HepG2 (cell line): ENCODE results near the gene FAM43B. TPM values are rescaled to one million over a fixed set of nuclear protein-coding genes. Genes with fewer than 3 reads are reported as not detected.

Experiments used
- CENPT ChIP-seq: sonication (generic); formaldehyde crosslinking; IDR thresholded peaks from 2 replicates; pipeline ENCODE4 v1.8.0; 2022; ENCODE audit warnings: low read depth, mild to moderate bottlenecking, moderate library complexity, missing genetic modification reagents
- CREB1 ChIP-seq, 2 experiments: fragments of 450-650 bp in 1 of 2; IDR thresholded peaks; 2 replicates each; pipeline ENCODE4 v1.6.1; 2016 to 2017; ENCODE audit warnings: control low read depth in 1 of 2, mild to moderate bottlenecking in 1 of 2, missing compliant biosample characterization in 1 of 2, missing genetic modification characterization in 1 of 2
- FOXA3 ChIP-seq: IDR thresholded peaks from 2 replicates; pipeline ENCODE4 v1.6.1; 2016; ENCODE audit warnings: missing genetic modification reagents, missing compliant biosample characterization
- HDAC6 ChIP-seq: fragments of 200-600 bp; sonication (generic); IDR thresholded peaks from 2 replicates; pipeline ENCODE4 v1.7.0; 2017; ENCODE audit warnings: mild to moderate bottlenecking, antibody characterized with exemption, low read length, low read depth
- HIVEP1 ChIP-seq: sonication (generic); formaldehyde crosslinking; IDR thresholded peaks from 2 replicates; pipeline ENCODE4 v1.4.0; 2020; ENCODE audit warnings: mild to moderate bottlenecking, missing genetic modification reagents
- KDM5A ChIP-seq: fragments of 200-600 bp; sonication (generic); IDR thresholded peaks from 2 replicates; pipeline ENCODE4 v1.7.0; 2018; ENCODE audit warnings: antibody characterized with exemption, mild to moderate bottlenecking, low read length, borderline replicate concordance
- NR1H2 ChIP-seq: sonication (generic); formaldehyde crosslinking; IDR thresholded peaks from 2 replicates; pipeline ENCODE4 v1.8.1; 2022; ENCODE audit warnings: low read depth, missing genetic modification reagents, borderline replicate concordance
- RNF2 ChIP-seq: fragments of 450-650 bp; conservative IDR thresholded peaks from 2 replicates; pipeline ENCODE4 v1.6.1; 2016; ENCODE audit warnings: low read depth
- SMAD9 ChIP-seq: sonication (generic); formaldehyde crosslinking; IDR thresholded peaks from 2 replicates; pipeline ENCODE4 v1.5.1; 2020; ENCODE audit warnings: mild to moderate bottlenecking, missing genetic modification reagents
- ZBED4 ChIP-seq: sonication (generic); formaldehyde crosslinking; IDR thresholded peaks from 2 replicates; pipeline ENCODE4 v1.4.0; 2020; ENCODE audit warnings: missing genetic modification reagents, borderline replicate concordance
- ZFY ChIP-seq: sonication (generic); formaldehyde crosslinking; IDR thresholded peaks from 2 replicates; pipeline ENCODE4 v1.4.0; 2020; ENCODE audit warnings: missing genetic modification reagents
- ZNF256 ChIP-seq: sonication (generic); formaldehyde crosslinking; conservative IDR thresholded peaks from 2 replicates; pipeline ENCODE4 v1.4.0; 2020; ENCODE audit warnings: missing genetic modification reagents
- ZNF414 ChIP-seq: sonication (generic); formaldehyde crosslinking; IDR thresholded peaks from 2 replicates; pipeline ENCODE4 v1.5.0; 2020; ENCODE audit warnings: missing genetic modification reagents
- polyA plus RNA-seq, 8 experiments: library from polyadenylated mRNA; depleted of rRNA in 3 of 8; stranded (reverse) in 7 of 8; unstranded in 1 of 8; fragments of >200 nt; fragmentation: Illumina TruSeq in 4 of 8; extraction: Trizol in 4 of 8; gene quantifications; 2 replicates each; pipeline versions ENCODE4 v1.2.1 to v1.2.3, GENCODE V29; 2011 to 2016; ENCODE audit warnings: low read depth in 4 of 8, missing spikeins in 1 of 8, mixed read lengths in 1 of 8; ENCODE audit not compliant: insufficient read depth in 1 of 8
- total RNA-seq, 5 experiments: library from RNA; depleted of rRNA; stranded (reverse); fragments of >200 nt; fragmentation: Illumina TruSeq; extraction: Trizol; gene quantifications; 2 replicates each; pipeline ENCODE4 v1.2.3, GENCODE V29; 2016; ENCODE audit warnings: low read depth in 1 of 5
- TF ChIP-seq, protein P1 (sequence below): sonication (generic); formaldehyde crosslinking; IDR thresholded peaks from 2 replicates; pipeline ENCODE4 v1.9.0; 2021; ENCODE audit warnings: missing genetic modification reagents, mild to moderate bottlenecking, borderline replicate concordance
- TF ChIP-seq, protein P2 (sequence below): sonication (generic); formaldehyde crosslinking; IDR thresholded peaks from 2 replicates; pipeline ENCODE4 v1.8.1; 2023; ENCODE audit warnings: mild to moderate bottlenecking, missing genetic modification reagents
- TF ChIP-seq, protein P3 (sequence below): sonication (generic); formaldehyde crosslinking; IDR thresholded peaks from 2 replicates; pipeline ENCODE4 v1.4.0; 2020; ENCODE audit warnings: missing genetic modification reagents

FAM43B gene
- total and polyA plus RNA-seq, 2 of the 13 experiments (the other 11 are each of a cell fraction or from before 2014, with no cell fraction given), result 0.63 to 3.7 TPM

DNA sequence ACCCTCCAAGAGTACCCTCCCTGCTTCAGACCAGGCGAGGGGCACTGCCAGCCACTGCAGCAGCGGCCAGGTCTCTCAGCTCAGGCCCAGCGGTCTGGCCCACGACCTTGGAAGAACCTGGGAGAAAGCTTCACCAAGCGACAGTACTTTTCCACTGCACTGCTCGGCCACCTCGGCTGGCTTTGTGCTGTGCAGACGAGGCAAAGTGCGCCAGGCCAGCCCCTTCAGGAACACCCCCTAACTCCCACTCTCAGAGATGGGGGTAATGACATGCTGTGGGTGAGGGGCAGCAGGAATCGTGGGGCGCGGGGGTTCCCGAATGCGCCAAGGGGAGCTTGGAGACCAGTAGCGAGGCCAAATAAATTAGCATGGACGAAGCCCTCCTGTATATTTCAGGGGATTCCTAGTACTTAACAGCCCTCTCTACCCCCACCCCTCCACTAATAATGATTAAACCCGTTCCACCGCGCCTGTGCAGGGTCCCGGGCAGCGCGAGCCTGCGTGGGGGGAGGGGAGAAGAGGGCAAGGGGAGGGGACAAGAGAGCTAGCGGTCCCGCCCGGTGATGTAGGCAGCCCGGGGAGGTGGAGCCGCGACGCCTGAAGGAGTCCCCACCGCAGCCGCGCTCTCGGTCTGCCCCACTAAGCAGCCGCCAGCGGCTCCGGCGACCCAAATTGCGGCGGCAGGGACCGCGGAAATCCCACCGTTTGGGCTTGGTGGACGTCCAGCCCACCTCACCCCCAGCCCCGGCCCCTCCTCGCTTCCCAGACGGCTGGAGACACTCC lies at the start of gene FAM43B (continued):
- TF ChIP-seq ZNF256 (CRISPR knock-in tag) (no peak), SMAD9 (CRISPR knock-in tag) (no peak), HDAC6 (no peak), KDM5A (no peak), HIVEP1 (CRISPR knock-in tag) (peak; percentile 69), CENPT (CRISPR knock-in tag) (no peak), ZNF414 (CRISPR knock-in tag) (0 out of 2 replicates have a peak, but pooled peaks have one; percentile 39), CREB1 (IDR thresholded peaks at IDR 0.05) (peak; percentile 21; the same call in 1 of the 2 replicates), CREB1 (CRISPR knock-in tag; IDR thresholded peaks at IDR 0.05) (peak; percentile 86), ZFY (CRISPR knock-in tag) (peak; percentile 87), RNF2 (no peak), NR1H2 (CRISPR knock-in tag) (0 out of 2 replicates have a peak, but pooled peaks have one; percentile 20), ZBED4 (CRISPR knock-in tag) (peak; percentile 34; the same call in 1 of the 2 replicates), FOXA3 (CRISPR knock-in tag) (peak; percentile 12; the same call in 1 of the 2 replicates)
- TF ChIP-seq, protein P1, sequence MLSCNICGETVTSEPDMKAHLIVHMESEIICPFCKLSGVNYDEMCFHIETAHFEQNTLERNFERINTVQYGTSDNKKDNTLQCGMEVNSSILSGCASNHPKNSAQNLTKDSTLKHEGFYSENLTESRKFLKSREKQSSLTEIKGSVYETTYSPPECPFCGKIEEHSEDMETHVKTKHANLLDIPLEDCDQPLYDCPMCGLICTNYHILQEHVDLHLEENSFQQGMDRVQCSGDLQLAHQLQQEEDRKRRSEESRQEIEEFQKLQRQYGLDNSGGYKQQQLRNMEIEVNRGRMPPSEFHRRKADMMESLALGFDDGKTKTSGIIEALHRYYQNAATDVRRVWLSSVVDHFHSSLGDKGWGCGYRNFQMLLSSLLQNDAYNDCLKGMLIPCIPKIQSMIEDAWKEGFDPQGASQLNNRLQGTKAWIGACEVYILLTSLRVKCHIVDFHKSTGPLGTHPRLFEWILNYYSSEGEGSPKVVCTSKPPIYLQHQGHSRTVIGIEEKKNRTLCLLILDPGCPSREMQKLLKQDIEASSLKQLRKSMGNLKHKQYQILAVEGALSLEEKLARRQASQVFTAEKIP (CRISPR knock-in tag), result no peak
- TF ChIP-seq, protein P2, sequence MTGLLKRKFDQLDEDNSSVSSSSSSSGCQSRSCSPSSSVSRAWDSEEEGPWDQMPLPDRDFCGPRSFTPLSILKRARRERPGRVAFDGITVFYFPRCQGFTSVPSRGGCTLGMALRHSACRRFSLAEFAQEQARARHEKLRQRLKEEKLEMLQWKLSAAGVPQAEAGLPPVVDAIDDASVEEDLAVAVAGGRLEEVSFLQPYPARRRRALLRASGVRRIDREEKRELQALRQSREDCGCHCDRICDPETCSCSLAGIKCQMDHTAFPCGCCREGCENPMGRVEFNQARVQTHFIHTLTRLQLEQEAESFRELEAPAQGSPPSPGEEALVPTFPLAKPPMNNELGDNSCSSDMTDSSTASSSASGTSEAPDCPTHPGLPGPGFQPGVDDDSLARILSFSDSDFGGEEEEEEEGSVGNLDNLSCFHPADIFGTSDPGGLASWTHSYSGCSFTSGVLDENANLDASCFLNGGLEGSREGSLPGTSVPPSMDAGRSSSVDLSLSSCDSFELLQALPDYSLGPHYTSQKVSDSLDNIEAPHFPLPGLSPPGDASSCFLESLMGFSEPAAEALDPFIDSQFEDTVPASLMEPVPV (CRISPR knock-in tag), result 0 out of 2 replicates have a peak, but pooled peaks have one; percentile 36
- TF ChIP-seq, protein P3, sequence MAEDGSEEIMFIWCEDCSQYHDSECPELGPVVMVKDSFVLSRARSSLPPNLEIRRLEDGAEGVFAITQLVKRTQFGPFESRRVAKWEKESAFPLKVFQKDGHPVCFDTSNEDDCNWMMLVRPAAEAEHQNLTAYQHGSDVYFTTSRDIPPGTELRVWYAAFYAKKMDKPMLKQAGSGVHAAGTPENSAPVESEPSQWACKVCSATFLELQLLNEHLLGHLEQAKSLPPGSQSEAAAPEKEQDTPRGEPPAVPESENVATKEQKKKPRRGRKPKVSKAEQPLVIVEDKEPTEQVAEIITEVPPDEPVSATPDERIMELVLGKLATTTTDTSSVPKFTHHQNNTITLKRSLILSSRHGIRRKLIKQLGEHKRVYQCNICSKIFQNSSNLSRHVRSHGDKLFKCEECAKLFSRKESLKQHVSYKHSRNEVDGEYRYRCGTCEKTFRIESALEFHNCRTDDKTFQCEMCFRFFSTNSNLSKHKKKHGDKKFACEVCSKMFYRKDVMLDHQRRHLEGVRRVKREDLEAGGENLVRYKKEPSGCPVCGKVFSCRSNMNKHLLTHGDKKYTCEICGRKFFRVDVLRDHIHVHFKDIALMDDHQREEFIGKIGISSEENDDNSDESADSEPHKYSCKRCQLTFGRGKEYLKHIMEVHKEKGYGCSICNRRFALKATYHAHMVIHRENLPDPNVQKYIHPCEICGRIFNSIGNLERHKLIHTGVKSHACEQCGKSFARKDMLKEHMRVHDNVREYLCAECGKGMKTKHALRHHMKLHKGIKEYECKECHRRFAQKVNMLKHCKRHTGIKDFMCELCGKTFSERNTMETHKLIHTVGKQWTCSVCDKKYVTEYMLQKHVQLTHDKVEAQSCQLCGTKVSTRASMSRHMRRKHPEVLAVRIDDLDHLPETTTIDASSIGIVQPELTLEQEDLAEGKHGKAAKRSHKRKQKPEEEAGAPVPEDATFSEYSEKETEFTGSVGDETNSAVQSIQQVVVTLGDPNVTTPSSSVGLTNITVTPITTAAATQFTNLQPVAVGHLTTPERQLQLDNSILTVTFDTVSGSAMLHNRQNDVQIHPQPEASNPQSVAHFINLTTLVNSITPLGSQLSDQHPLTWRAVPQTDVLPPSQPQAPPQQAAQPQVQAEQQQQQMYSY (CRISPR knock-in tag), result no peak
